HG03139 (cell line): ENCODE results near the gene CD82.
A peak's percentile ranks its signal among the peaks of the same experiment; 100 is the strongest.
"Not testable (repeated sequence)": the region's sequence is repeated elsewhere in the genome, so short reads cannot be mapped to it uniquely, and the experiment has no call there.

Experiments
- ATAC-seq: cut with Tn5 transposase; IDR thresholded peaks from one replicate; pipeline ENCODE4 v1.9.1; 2021; ENCODE audit not compliant: unreplicated experiment

The CD82 gene

DNA sequence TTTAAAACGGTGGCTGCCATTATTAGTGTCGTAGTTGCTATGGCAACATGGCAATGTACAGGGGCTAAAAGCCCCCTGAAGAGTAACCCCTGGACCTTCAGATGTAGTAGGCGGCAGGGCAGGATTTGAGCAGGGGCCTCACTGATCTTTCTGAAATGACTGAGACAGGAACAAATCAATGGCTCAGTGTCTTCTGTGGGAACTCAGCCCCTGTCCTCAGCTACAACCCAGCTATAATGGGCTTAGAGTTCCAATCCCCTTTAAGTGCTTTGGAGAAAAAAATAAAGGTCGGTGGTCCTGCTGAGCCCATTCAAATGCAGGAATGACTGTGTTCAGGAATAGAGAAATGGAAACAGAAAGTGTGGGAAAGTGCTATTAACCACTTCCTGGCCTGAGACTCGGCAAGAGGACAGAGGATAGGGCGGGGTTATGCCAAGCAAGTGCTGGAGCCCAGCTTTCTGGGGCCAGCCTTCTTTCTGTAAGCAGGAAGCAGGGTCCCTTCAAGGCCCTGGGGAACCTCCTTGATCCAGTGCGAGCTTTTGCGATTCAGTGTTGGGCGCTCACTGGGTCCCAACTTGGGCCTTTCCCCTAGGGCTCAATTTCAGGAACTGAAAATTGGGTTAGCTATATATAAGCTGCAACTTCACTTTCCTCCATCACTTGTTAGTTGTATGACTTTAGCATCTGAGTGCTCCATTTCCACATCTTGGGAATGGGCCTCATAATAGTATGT, 6.1 kb upstream of the CD82 start:
- peak; percentile 82 for ATAC-seq

- not testable (repeated sequence) for ATAC-seq
Measured at GRCh38 chr11:44559940-44560300, 5.5 kb upstream of the CD82 start.

GRCh38 chr11:44561275-44561805, 4.1 kb upstream of the CD82 start:
- ATAC-seq: no peak

GRCh38 chr11:44561964-44562734, 3.3 kb upstream of the CD82 start:
- ATAC-seq: no peak

- no peak for ATAC-seq
Measured at GRCh38 chr11:44562845-44563460, 2.5 kb upstream of the CD82 start.

DNA sequence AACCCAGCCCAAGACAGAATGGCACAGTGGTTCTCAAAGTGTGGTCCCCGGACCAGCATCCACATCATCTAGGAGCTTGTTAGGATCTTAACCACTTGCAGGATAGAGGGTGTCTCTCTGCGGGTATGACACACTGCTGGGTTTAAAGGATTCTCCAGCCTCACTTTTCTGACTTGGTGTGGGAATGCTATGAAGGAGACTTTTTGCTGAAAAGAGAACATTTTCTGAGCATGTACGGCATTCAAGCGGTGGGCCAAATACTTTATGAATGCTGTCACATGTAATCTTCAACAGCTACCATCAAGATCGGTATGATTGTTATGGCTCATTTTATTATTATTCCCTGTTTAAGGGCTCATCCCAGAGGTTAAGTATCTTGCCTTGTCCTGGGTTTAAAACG, 1.8 kb upstream of the CD82 start:
- no peak for ATAC-seq

- ATAC-seq: no peak
Measured at GRCh38 chr11:44564166-44564565, 1.3 kb upstream of the CD82 start.

GRCh38 chr11:44564670-44565210, 723 bp upstream of the CD82 start:
- no peak for ATAC-seq

DNA sequence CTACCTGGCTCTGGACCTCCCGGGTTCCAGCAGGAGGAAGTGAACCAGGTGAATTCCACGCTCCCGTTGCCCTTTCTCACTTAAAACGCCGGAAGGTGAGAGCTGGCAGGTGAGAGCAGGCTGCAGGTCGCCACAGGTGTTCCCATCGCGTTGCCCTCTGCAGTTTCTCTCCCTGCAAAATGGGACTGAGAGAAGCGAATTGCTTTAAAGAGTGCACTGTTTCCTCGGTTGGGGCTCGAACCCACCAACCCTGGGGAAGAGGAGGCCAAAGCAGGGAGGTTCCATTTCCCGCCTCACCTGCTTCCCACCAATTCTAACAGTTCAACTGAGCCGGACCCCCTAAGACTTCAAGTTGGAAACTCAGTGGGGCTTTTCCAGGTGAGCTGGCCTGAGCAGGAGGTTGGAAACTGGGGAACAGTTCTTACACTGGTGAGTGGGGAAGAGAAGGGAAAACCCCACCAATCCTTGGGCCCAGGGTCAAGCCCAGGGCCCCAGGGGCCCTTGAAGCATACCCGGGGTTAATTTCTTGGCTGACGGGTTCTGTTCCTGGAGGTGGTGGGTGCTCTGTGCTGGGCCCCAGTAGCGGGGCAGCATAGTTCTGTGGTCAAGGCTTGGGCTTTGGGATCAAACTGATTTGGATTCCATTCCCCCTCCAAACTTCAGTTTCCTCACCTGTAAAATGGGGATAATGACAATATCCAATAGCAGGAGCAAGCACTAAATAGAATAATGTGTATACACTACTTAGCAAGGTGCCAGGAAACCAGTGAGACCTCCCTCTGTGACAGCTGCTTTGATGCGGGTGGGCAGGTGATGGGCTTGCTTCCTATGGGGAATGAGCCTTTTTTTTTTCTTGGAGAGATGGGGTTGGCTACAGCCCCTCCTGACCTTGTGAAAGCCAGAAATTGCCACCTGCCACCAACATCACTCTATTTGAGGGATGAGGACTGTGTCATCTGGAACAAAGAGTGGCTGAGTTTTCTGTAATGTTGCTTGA, 788 bp downstream of the CD82 start:
- no peak for ATAC-seq

GRCh38 chr11:44566952-44567875, 1.8 kb downstream of the CD82 start:
- no peak for ATAC-seq

- ATAC-seq: no peak
Measured at GRCh38 chr11:44567876-44568256, 2.4 kb downstream of the CD82 start.

DNA sequence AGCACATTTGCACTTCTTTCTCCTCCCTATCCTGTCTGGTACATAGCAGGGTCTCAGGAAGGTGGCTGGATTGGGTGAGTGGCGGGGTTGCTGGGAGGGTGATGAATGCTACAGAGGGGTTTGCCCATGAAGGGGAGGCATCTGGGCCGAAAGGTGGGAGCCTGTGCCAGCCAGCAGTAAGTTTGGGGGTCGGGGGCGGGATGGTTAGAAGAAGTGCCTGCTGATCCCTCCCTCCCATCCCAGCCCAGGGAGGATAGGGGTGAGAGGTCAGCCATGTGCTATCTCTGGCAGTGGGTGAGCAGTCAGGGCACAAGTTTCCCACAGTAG, 2.8 kb downstream of the CD82 start:
- ATAC-seq: no peak

DNA sequence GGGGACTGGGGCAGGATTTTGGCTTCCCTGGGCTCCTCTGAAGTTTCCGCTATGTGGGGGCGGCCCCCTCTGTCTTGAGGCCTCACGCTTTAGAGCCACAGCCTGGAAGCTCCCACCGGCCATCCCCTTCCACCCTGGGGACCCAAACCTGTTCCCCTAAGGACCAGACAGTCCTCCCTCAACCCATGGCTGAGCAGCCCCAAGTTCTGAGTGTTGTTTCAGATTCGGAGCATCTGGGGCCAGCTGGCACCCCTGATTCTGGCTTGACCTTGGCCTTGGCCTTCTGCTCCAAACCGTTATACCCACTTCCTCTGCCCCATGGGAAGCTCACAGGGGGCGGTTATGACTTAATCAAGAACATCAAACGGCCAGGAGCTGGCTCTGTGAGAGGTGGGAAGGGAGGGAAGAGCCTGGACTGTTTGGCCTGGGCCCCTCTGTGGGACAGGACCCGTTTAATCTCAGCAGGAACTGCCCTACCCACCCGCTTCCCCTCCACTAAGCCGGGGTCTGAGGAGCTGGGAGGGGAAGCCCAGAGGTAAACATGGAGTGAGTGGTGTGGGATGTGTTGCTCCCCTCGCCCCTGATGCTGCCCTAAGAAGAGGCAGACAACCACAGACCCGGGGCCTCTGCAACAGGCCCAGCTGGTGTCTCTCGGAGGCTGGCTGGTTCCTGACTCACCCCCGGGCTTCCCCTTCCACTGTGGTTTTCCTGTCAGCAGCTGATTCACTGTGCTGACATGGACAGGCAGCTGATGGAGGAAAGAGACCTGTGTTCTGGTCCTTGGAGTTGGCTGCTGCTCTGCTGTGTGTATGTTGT, 3.4 kb downstream of the CD82 start:
- peak; percentile 30 for ATAC-seq

GRCh38 chr11:44570411-44571155, 5.1 kb downstream of the CD82 start:
- no peak for ATAC-seq

- no peak for ATAC-seq
Measured at GRCh38 chr11:44571871-44572270, 6.4 kb downstream of the CD82 start.

DNA sequence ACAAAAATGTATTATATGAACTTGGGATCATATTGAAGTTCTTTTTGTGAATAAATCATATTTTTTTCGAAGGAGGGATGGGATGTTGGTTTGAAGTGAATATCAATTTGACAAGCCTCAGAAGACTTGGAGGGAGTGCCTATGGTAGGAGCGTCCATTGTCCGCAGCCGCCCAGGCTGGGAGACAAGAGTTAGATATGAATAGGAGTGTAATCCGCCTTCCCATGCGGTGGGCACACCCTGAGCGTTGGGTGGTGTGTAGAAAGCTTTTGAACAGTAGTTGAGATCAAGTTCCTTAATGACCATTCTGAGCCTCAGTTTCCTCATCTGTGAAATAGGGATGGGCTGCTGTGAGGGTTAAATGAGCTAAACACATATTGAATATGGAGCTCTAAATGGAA, 7.0 kb downstream of the CD82 start:
- ATAC-seq: no peak

- no peak for ATAC-seq
Measured at GRCh38 chr11:44572884-44573283, 7.4 kb downstream of the CD82 start.

DNA sequence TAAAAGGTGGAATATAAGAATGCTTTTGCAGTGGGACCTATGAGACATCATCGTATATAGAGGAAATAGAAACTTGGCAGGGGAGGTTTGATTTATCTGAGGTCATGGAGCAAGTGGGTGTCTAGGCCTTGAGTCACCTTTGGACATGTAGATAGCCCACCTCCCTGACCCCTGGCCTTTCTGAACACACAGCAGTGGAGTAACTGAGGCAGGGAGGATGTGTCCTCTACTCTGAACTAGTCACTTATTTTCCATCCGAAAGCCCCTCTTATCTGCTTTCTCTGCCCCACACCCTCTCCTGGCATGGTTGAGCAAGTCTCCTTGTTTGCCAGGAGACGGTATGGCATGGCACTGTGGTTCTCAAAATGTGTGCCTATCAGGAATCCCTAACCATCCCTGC, 7.9 kb downstream of the CD82 start:
- no peak for ATAC-seq
